HEK293 (cell line): Measurements from ENCODE around the gene USP33.
A peak's percentile ranks its signal among the peaks of the same experiment; 100 is the strongest.

Experiments
- BCL11B ChIP-seq: fragments of 450-650 bp; formaldehyde crosslinking; IDR thresholded peaks from 2 replicates; pipeline ENCODE4 v1.5.1; 2016; ENCODE audit warnings: low read depth, missing biosample characterization, missing genetic modification characterization
- GLIS1 ChIP-seq: fragments of 450-650 bp; formaldehyde crosslinking; IDR thresholded peaks from 2 replicates; pipeline ENCODE4 v1.5.1; 2016; ENCODE audit warnings: missing biosample characterization, missing genetic modification characterization
- IKZF3 ChIP-seq: fragments of 450-650 bp; IDR thresholded peaks from 2 replicates; pipeline ENCODE4 v1.5.0; 2018; ENCODE audit warnings: missing biosample characterization, mild to moderate bottlenecking, missing genetic modification characterization, moderate library complexity
- KLF10 ChIP-seq: fragments of 450-650 bp; IDR thresholded peaks from 2 replicates; pipeline ENCODE4 v1.5.1; 2018; ENCODE audit warnings: missing biosample characterization, mild to moderate bottlenecking, missing genetic modification characterization
- KLF7 ChIP-seq: fragments of 450-650 bp; formaldehyde crosslinking; IDR thresholded peaks from 2 replicates; pipeline ENCODE4 v1.5.1; 2016; ENCODE audit warnings: missing biosample characterization, missing genetic modification characterization, borderline replicate concordance
- RBAK ChIP-seq: fragments of 450-650 bp; formaldehyde crosslinking; IDR thresholded peaks from 2 replicates; pipeline ENCODE4 v1.5.1; 2016; ENCODE audit warnings: missing biosample characterization, missing genetic modification characterization
- YY2 ChIP-seq: fragments of 450-650 bp; formaldehyde crosslinking; IDR thresholded peaks from 2 replicates; pipeline ENCODE4 v1.5.1; 2016; ENCODE audit warnings: missing biosample characterization, missing genetic modification characterization
- ZBTB7A ChIP-seq: fragments of 450-650 bp; formaldehyde crosslinking; IDR thresholded peaks from 2 replicates; pipeline ENCODE4 v1.5.1; 2016; ENCODE audit warnings: low read depth, missing biosample characterization, missing genetic modification characterization
- ZIC2 ChIP-seq: fragments of 450-650 bp; formaldehyde crosslinking; IDR thresholded peaks from 2 replicates; pipeline ENCODE4 v1.5.1; 2016; ENCODE audit warnings: missing biosample characterization, missing genetic modification characterization
- ZNF114 ChIP-seq: fragments of 450-650 bp; formaldehyde crosslinking; IDR thresholded peaks from 2 replicates; pipeline ENCODE4 v1.5.0; 2017; ENCODE audit warnings: missing biosample characterization, missing genetic modification characterization
- ZNF132 ChIP-seq: fragments of 450-650 bp; formaldehyde crosslinking; IDR thresholded peaks from 2 replicates; pipeline ENCODE4 v1.5.1; 2017; ENCODE audit warnings: missing biosample characterization, missing genetic modification characterization, borderline replicate concordance
- ZNF2 ChIP-seq: fragments of 450-650 bp; formaldehyde crosslinking; IDR thresholded peaks from 2 replicates; pipeline ENCODE4 v1.5.1; 2016; ENCODE audit warnings: missing biosample characterization, missing genetic modification characterization
- ZNF366 ChIP-seq: fragments of 450-650 bp; formaldehyde crosslinking; conservative IDR thresholded peaks from 2 replicates; pipeline ENCODE4 v1.5.1; 2016; ENCODE audit warnings: missing biosample characterization, missing genetic modification characterization
- ZNF391 ChIP-seq: fragments of 450-650 bp; formaldehyde crosslinking; IDR thresholded peaks from 2 replicates; pipeline ENCODE4 v1.5.1; 2016; ENCODE audit warnings: low read depth, missing biosample characterization, missing genetic modification characterization, borderline replicate concordance
- ZNF521 ChIP-seq: fragments of 450-650 bp; formaldehyde crosslinking; IDR thresholded peaks from 2 replicates; pipeline ENCODE4 v1.5.1; 2017; ENCODE audit warnings: missing biosample characterization, mild to moderate bottlenecking, missing genetic modification characterization
- ZNF843 ChIP-seq: fragments of 450-650 bp; formaldehyde crosslinking; IDR thresholded peaks from 2 replicates; pipeline ENCODE4 v1.5.1; 2016; ENCODE audit warnings: missing biosample characterization, missing genetic modification characterization
- ZSCAN30 ChIP-seq: fragments of 450-650 bp; IDR thresholded peaks from 2 replicates; pipeline ENCODE4 v1.5.1; 2018; ENCODE audit warnings: missing biosample characterization, mild to moderate bottlenecking, missing genetic modification characterization, moderate library complexity
- TF ChIP-seq, protein P1 (sequence below): fragments of 450-650 bp; formaldehyde crosslinking; IDR thresholded peaks from 2 replicates; pipeline ENCODE4 v1.5.1; 2016; ENCODE audit warnings: missing biosample characterization, missing genetic modification characterization, borderline replicate concordance
- TF ChIP-seq, protein P2 (sequence below): fragments of 450-650 bp; formaldehyde crosslinking; IDR thresholded peaks from 2 replicates; pipeline ENCODE4 v1.5.1; 2016; ENCODE audit warnings: missing biosample characterization, missing genetic modification characterization
- TF ChIP-seq, protein P3 (sequence below): fragments of 450-650 bp; IDR thresholded peaks from 2 replicates; pipeline ENCODE4 v1.5.1; 2018; ENCODE audit warnings: missing biosample characterization, mild to moderate bottlenecking, missing genetic modification characterization
- TF ChIP-seq, protein P4 (sequence below): fragments of 450-650 bp; formaldehyde crosslinking; IDR thresholded peaks from 2 replicates; pipeline ENCODE4 v1.5.1; 2016; ENCODE audit warnings: missing biosample characterization, missing genetic modification characterization
- TF ChIP-seq, protein P5 (sequence below): fragments of 450-650 bp; formaldehyde crosslinking; IDR thresholded peaks from 2 replicates; pipeline ENCODE4 v1.5.1; 2016; ENCODE audit warnings: missing biosample characterization, missing genetic modification characterization
- TF ChIP-seq, protein P6 (sequence below): fragments of 450-650 bp; formaldehyde crosslinking; IDR thresholded peaks from 2 replicates; pipeline ENCODE4 v1.5.1; 2017; ENCODE audit warnings: missing biosample characterization, missing genetic modification characterization
- TF ChIP-seq, protein P7 (sequence below): IDR thresholded peaks from 2 replicates; pipeline ENCODE4 v1.6.1; 2011; ENCODE audit warnings: mild to moderate bottlenecking, low read depth, low read length, borderline replicate concordance

USP33 gene

DNA sequence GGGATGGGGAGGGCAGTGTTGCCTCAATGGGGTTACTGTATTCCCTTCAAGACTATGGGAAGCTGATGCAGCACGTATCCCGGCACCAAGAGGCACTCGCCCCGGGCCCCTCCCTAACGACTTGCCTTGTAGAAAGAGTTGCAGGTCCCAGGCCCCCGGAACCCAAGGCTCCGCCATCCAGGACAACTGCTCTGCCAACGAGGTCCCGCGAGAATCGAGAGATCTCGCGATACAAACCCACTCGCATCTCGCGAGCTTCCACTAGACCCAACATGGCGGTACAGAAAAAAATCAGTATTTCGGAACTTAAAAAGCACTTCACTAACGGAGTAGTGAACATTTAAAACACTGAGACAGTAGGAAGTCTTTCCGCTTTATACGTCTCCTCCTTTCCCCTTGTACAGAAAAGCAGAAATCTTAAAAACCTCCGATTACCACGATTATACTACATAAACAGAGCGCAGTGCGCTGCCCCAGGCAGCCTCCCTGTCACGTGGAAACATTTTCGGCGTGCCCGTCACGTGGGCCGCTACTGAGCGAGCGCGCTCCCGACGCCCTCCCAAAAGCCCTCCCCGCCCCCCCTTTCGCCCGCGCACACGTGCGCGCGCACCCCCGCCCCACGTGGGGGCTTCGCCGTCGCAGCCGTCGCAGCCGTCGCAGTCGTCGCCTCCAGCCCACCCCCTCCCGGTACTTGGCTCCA is 77.0 kb downstream of the USP33 start, which contains the start of gene ZZZ3 (continued):
- TF ChIP-seq GLIS1 (no peak), KLF7 (0 out of 2 replicates have a peak, but pooled peaks have one; percentile 11), ZNF366 (no peak), KLF10 (tag by site-specific recombination) (0 out of 2 replicates have a peak, but pooled peaks have one; percentile 26), ZNF843 (tag by site-specific recombination) (peak; percentile 32; the same call in 1 of the 2 replicates), ZNF521 (tag by site-specific recombination) (no peak), IKZF3 (tag by site-specific recombination) (peak; percentile 62; the same call in 1 of the 2 replicates), ZNF132 (tag by site-specific recombination) (no peak), YY2 (peak; percentile 26), ZNF391 (tag by site-specific recombination) (peak; percentile 4; the same call in 1 of the 2 replicates), ZBTB7A (no peak), BCL11B (tag by site-specific recombination) (no peak), RBAK (no peak), ZIC2 (tag by site-specific recombination) (no peak), ZNF114 (tag by site-specific recombination) (no peak), ZSCAN30 (tag by site-specific recombination) (peak; percentile 34; the same call in 1 of the 2 replicates), ZNF2 (peak; percentile 21; the same call in 1 of the 2 replicates)
- TF ChIP-seq, protein P1, sequence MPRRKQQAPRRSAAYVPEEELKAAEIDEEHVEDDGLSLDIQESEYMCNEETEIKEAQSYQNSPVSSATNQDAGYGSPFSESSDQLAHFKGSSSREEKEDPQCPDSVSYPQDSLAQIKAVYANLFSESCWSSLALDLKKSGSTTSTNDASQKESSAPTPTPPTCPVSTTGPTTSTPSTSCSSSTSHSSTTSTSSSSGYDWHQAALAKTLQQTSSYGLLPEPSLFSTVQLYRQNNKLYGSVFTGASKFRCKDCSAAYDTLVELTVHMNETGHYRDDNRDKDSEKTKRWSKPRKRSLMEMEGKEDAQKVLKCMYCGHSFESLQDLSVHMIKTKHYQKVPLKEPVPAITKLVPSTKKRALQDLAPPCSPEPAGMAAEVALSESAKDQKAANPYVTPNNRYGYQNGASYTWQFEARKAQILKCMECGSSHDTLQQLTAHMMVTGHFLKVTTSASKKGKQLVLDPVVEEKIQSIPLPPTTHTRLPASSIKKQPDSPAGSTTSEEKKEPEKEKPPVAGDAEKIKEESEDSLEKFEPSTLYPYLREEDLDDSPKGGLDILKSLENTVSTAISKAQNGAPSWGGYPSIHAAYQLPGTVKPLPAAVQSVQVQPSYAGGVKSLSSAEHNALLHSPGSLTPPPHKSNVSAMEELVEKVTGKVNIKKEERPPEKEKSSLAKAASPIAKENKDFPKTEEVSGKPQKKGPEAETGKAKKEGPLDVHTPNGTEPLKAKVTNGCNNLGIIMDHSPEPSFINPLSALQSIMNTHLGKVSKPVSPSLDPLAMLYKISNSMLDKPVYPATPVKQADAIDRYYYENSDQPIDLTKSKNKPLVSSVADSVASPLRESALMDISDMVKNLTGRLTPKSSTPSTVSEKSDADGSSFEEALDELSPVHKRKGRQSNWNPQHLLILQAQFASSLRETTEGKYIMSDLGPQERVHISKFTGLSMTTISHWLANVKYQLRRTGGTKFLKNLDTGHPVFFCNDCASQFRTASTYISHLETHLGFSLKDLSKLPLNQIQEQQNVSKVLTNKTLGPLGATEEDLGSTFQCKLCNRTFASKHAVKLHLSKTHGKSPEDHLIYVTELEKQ (tag by site-specific recombination), result peak; percentile 55; the same call in 1 of the 2 replicates
- TF ChIP-seq, protein P2, sequence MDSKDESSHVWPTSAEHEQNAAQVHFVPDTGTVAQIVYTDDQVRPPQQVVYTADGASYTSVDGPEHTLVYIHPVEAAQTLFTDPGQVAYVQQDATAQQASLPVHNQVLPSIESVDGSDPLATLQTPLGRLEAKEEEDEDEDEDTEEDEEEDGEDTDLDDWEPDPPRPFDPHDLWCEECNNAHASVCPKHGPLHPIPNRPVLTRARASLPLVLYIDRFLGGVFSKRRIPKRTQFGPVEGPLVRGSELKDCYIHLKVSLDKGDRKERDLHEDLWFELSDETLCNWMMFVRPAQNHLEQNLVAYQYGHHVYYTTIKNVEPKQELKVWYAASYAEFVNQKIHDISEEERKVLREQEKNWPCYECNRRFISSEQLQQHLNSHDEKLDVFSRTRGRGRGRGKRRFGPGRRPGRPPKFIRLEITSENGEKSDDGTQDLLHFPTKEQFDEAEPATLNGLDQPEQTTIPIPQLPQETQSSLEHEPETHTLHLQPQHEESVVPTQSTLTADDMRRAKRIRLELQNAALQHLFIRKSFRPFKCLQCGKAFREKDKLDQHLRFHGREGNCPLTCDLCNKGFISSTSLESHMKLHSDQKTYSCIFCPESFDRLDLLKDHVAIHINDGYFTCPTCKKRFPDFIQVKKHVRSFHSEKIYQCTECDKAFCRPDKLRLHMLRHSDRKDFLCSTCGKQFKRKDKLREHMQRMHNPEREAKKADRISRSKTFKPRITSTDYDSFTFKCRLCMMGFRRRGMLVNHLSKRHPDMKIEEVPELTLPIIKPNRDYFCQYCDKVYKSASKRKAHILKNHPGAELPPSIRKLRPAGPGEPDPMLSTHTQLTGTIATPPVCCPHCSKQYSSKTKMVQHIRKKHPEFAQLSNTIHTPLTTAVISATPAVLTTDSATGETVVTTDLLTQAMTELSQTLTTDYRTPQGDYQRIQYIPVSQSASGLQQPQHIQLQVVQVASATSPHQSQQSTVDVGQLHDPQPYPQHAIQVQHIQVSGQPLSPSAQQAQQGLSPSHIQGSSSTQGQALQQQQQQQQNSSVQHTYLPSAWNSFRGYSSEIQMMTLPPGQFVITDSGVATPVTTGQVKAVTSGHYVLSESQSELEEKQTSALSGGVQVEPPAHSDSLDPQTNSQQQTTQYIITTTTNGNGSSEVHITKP, result peak; percentile 88
- TF ChIP-seq, protein P3, sequence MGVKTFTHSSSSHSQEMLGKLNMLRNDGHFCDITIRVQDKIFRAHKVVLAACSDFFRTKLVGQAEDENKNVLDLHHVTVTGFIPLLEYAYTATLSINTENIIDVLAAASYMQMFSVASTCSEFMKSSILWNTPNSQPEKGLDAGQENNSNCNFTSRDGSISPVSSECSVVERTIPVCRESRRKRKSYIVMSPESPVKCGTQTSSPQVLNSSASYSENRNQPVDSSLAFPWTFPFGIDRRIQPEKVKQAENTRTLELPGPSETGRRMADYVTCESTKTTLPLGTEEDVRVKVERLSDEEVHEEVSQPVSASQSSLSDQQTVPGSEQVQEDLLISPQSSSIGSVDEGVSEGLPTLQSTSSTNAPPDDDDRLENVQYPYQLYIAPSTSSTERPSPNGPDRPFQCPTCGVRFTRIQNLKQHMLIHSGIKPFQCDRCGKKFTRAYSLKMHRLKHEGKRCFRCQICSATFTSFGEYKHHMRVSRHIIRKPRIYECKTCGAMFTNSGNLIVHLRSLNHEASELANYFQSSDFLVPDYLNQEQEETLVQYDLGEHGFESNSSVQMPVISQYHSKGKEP (tag by site-specific recombination), result peak; percentile 19; the same call in 1 of the 2 replicates
- TF ChIP-seq, protein P4, sequence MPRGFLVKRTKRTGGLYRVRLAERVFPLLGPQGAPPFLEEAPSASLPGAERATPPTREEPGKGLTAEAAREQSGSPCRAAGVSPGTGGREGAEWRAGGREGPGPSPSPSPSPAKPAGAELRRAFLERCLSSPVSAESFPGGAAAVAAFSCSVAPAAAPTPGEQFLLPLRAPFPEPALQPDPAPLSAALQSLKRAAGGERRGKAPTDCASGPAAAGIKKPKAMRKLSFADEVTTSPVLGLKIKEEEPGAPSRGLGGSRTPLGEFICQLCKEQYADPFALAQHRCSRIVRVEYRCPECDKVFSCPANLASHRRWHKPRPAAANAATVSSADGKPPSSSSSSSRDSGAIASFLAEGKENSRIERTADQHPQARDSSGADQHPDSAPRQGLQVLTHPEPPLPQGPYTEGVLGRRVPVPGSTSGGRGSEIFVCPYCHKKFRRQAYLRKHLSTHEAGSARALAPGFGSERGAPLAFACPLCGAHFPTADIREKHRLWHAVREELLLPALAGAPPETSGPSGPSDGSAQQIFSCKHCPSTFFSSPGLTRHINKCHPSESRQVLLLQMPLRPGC (tag by site-specific recombination), result 0 out of 2 replicates have a peak, but pooled peaks have one; percentile 28
- TF ChIP-seq, protein P5, sequence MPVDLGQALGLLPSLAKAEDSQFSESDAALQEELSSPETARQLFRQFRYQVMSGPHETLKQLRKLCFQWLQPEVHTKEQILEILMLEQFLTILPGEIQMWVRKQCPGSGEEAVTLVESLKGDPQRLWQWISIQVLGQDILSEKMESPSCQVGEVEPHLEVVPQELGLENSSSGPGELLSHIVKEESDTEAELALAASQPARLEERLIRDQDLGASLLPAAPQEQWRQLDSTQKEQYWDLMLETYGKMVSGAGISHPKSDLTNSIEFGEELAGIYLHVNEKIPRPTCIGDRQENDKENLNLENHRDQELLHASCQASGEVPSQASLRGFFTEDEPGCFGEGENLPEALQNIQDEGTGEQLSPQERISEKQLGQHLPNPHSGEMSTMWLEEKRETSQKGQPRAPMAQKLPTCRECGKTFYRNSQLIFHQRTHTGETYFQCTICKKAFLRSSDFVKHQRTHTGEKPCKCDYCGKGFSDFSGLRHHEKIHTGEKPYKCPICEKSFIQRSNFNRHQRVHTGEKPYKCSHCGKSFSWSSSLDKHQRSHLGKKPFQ, result no peak
- TF ChIP-seq, protein P6, sequence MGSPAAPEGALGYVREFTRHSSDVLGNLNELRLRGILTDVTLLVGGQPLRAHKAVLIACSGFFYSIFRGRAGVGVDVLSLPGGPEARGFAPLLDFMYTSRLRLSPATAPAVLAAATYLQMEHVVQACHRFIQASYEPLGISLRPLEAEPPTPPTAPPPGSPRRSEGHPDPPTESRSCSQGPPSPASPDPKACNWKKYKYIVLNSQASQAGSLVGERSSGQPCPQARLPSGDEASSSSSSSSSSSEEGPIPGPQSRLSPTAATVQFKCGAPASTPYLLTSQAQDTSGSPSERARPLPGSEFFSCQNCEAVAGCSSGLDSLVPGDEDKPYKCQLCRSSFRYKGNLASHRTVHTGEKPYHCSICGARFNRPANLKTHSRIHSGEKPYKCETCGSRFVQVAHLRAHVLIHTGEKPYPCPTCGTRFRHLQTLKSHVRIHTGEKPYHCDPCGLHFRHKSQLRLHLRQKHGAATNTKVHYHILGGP (tag by site-specific recombination), result no peak
- TF ChIP-seq, protein P7, sequence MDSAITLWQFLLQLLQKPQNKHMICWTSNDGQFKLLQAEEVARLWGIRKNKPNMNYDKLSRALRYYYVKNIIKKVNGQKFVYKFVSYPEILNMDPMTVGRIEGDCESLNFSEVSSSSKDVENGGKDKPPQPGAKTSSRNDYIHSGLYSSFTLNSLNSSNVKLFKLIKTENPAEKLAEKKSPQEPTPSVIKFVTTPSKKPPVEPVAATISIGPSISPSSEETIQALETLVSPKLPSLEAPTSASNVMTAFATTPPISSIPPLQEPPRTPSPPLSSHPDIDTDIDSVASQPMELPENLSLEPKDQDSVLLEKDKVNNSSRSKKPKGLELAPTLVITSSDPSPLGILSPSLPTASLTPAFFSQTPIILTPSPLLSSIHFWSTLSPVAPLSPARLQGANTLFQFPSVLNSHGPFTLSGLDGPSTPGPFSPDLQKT, result no peak
